HCT116 (cell line): ENCODE measurements around the gene DBN1. TPM values are rescaled to one million over a fixed set of nuclear protein-coding genes. Genes with fewer than 3 reads are reported as not detected.

Experiments used
- ATAC-seq: fragments of 200-7000 bp; cut with Tn5 transposase; 2 replicates; pipeline ENCODE4 v1.9.1; 2020; ENCODE audit warnings: mild to moderate bottlenecking, moderate library complexity
- BruUV-seq: library from RNA; stranded (reverse); fragments of 400-500 nt; replicated peaks from 2 replicates; lab custom pipeline; 2021; lab: Mats Ljungman, UMichigan
- CTCF ChIA-PET: fragments of 300-600 bp; sonication (Branson Sonifier 250); formaldehyde crosslinking; loops from one replicate; lab custom pipeline; 2021; ENCODE audit warnings: antibody characterized with exemption; lab: Charles Lee
- POLR2A ChIA-PET: fragments of 300-600, 350-600 bp; sonication (Branson Sonifier 250); formaldehyde crosslinking; loops from one replicate; lab custom pipeline; 2021; ENCODE audit warnings: antibody characterized with exemption; lab: Charles Lee
- RAD21 ChIA-PET, 2 experiments: fragments of 300-600 bp; sonication (Branson Sonifier 250); formaldehyde crosslinking; loops; one replicate each; lab custom pipeline; 2023; ENCODE audit warnings: low total read pairs in 2 of 2; ENCODE audit not compliant: uncharacterized antibody in 2 of 2, unreplicated experiment in 2 of 2, low non-redundant PET in 1 of 2; lab: Charles Lee
- DNase-seq: peaks from one replicate; pipeline ENCODE4 v3.0.0-alpha.2; 2010; ENCODE audit warnings: low read depth, low spot score
- H2AFZ ChIP-seq: fragments of 200-600 bp; shearing (Covaris generic), sonication (generic); 2 replicates; pipeline ENCODE4 v1.6.1; 2017; ENCODE audit warnings: low read depth, mixed run types, mixed read lengths, antibody characterized with exemption, low read length; ENCODE audit not compliant: poor library complexity, severe bottlenecking
- H3K27ac ChIP-seq: 2 replicates; pipeline ENCODE4 v1.5.1; 2012; ENCODE audit warnings: low read depth, low read length
- H3K27me3 ChIP-seq: fragments of 200-600 bp; sonication (generic); 2 replicates; pipeline ENCODE4 v1.6.1; 2016; ENCODE audit warnings: mixed run types, low read length, mixed read lengths; ENCODE audit not compliant: insufficient read depth
- H3K36me3 ChIP-seq, 2 experiments: fragments of 200-500 bp in 1 of 2; fragments of 200-600 bp in 1 of 2; sonication (Bioruptor generic) in 1 of 2; sonication (generic) in 1 of 2; 2 replicates each; pipeline versions ENCODE4 v1.5.1 to v1.6.1; 2014 to 2016; ENCODE audit warnings: low read length in 2 of 2, inconsistent platforms in 1 of 2, mixed read lengths in 1 of 2, mixed run types in 1 of 2; ENCODE audit not compliant: insufficient read depth in 2 of 2, control insufficient read depth in 1 of 2
- H3K4me1 ChIP-seq, 2 experiments: fragments of 200-600 bp in 1 of 2; sonication (generic) in 1 of 2; 2 replicates each; pipeline versions ENCODE4 v1.5.1 to v1.6.1; 2012 to 2017; ENCODE audit warnings: low read length in 2 of 2, inconsistent platforms in 1 of 2, mild to moderate bottlenecking in 1 of 2, mixed read lengths in 1 of 2, mixed run types in 1 of 2, moderate library complexity in 1 of 2; ENCODE audit not compliant: insufficient read depth in 2 of 2, control insufficient read depth in 1 of 2
- H3K4me2 ChIP-seq: fragments of 200-600 bp; sonication (generic); 2 replicates; pipeline ENCODE4 v1.6.1; 2017; ENCODE audit warnings: mixed run types, low read length, mixed read lengths
- H3K4me3 ChIP-seq, 2 experiments: fragments of 200-600 bp in 1 of 2; sonication (generic) in 1 of 2; replicated peaks in 1 of 2; 2 replicates each; pipeline ENCODE4 v1.5.1; 2011 to 2016; ENCODE audit warnings: low read length in 2 of 2, control low read depth in 1 of 2, low read depth in 1 of 2, mild to moderate bottlenecking in 1 of 2, mixed read lengths in 1 of 2, mixed run types in 1 of 2
- H3K79me2 ChIP-seq: fragments of 200-600 bp; sonication (generic); 2 replicates; pipeline ENCODE4 v1.6.1; 2017; ENCODE audit warnings: mild to moderate bottlenecking, mixed run types, low read length, moderate library complexity, mixed read lengths; ENCODE audit not compliant: insufficient read depth
- H3K9ac ChIP-seq: fragments of 200-600 bp; sonication (generic); 2 replicates; pipeline ENCODE4 v1.6.1; 2016; ENCODE audit warnings: low read length, mixed read lengths
- H3K9me2 ChIP-seq: fragments of 200-600 bp; sonication (generic), shearing (Covaris generic); 2 replicates; pipeline ENCODE4 v1.6.1; 2017; ENCODE audit warnings: mixed run types, mild to moderate bottlenecking, moderate library complexity; ENCODE audit not compliant: insufficient read depth
- H3K9me3 ChIP-seq, 2 experiments: fragments of 200-500 bp in 1 of 2; fragments of 200-600 bp in 1 of 2; sonication (Bioruptor generic) in 1 of 2; sonication (generic) in 1 of 2; 2 replicates each; pipeline ENCODE4 v1.6.1; 2014 to 2017; ENCODE audit warnings: low read length in 2 of 2, mixed read lengths in 2 of 2, inconsistent platforms in 1 of 2, low read depth in 1 of 2, mild to moderate bottlenecking in 1 of 2, mixed run types in 1 of 2, moderate library complexity in 1 of 2; ENCODE audit not compliant: control insufficient read depth in 1 of 2, insufficient read depth in 1 of 2
- H4K20me1 ChIP-seq: fragments of 200-600 bp; sonication (generic), shearing (Covaris generic); 2 replicates; pipeline ENCODE4 v1.6.1; 2017; ENCODE audit warnings: mixed run types, mild to moderate bottlenecking, moderate library complexity; ENCODE audit not compliant: insufficient read depth
- CBX3 ChIP-seq: IDR thresholded peaks from 2 replicates; pipeline ENCODE4 v1.6.1; 2012; ENCODE audit warnings: low read depth
- EGR1 ChIP-seq: IDR thresholded peaks from 2 replicates; pipeline ENCODE4 v1.6.1; 2012; ENCODE audit warnings: low read depth
- ELF1 ChIP-seq: IDR thresholded peaks from 2 replicates; pipeline ENCODE4 v1.6.1; 2012; ENCODE audit warnings: low read depth, borderline replicate concordance
- EZH2 ChIP-seq: fragments of 200-600 bp; sonication (generic); IDR thresholded peaks from 2 replicates; pipeline ENCODE4 v1.6.1; 2017; ENCODE audit warnings: antibody characterized with exemption, mixed run types
- JUND ChIP-seq: IDR thresholded peaks from 2 replicates; pipeline ENCODE4 v1.6.1; 2012
- POLR2A ChIP-seq: IDR thresholded peaks from 2 replicates; pipeline ENCODE4 v1.7.0; 2011; ENCODE audit warnings: borderline replicate concordance; ENCODE audit not compliant: insufficient read depth, insufficient read length; ENCODE audit errors: extremely low read depth
- POLR2AphosphoS5 ChIP-seq: IDR thresholded peaks from 2 replicates; pipeline ENCODE4 v1.6.1; 2011; ENCODE audit warnings: mild to moderate bottlenecking, low read depth, low read length, moderate library complexity
- RAD21 ChIP-seq: IDR thresholded peaks from 2 replicates; pipeline ENCODE4 v1.6.1; 2012; ENCODE audit warnings: low read depth, mild to moderate bottlenecking
- REST ChIP-seq: IDR thresholded peaks from 2 replicates; pipeline ENCODE4 v1.6.1; 2012; ENCODE audit warnings: low read depth
- SIN3A ChIP-seq: IDR thresholded peaks from 2 replicates; pipeline ENCODE4 v1.6.1; 2012; ENCODE audit warnings: low read depth
- SRF ChIP-seq: IDR thresholded peaks from 2 replicates; pipeline ENCODE4 v1.6.1; 2012; ENCODE audit warnings: low read depth
- YY1 ChIP-seq: IDR thresholded peaks from 2 replicates; pipeline ENCODE4 v1.6.1; 2011; ENCODE audit warnings: low read length, low read depth, moderate library complexity, mild to moderate bottlenecking; ENCODE audit not compliant: insufficient replicate concordance; ENCODE audit errors: extremely low read depth
- ZBTB33 ChIP-seq: IDR thresholded peaks from 2 replicates; pipeline ENCODE4 v1.6.1; 2011; ENCODE audit warnings: mild to moderate bottlenecking, low read length, moderate library complexity; ENCODE audit not compliant: insufficient replicate concordance; ENCODE audit errors: extremely low read depth
- ZFX ChIP-seq: fragments of 450-650 bp; IDR thresholded peaks from 2 replicates; pipeline ENCODE4 v1.6.1; 2017
- ZNF274 ChIP-seq: fragments of 200-500 bp; sonication (Bioruptor generic); IDR thresholded peaks from 2 replicates; pipeline ENCODE4 v1.6.1; 2014; ENCODE audit warnings: mild to moderate bottlenecking, low read depth, low read length, inconsistent platforms
- intact Hi-C: fragments of 100-400 bp; cut with micrococcal nuclease; formaldehyde crosslinking; loops from 2 replicates; pipeline ENCODE4 v1.10.0; 2022
- total RNA-seq: library from RNA; stranded (reverse); gene quantifications from one replicate; pipeline ENCODE4 v1.2.1, GENCODE V29; 2021; ENCODE audit not compliant: unreplicated experiment
- TF ChIP-seq, protein P1 (sequence below), 3 experiments: fragments of 200-600 bp in 1 of 3; sonication (generic) in 1 of 3; IDR thresholded peaks in 2 of 3; conservative IDR thresholded peaks in 1 of 3; 2 replicates each; pipeline ENCODE4 v1.5.1; 2012 to 2017; ENCODE audit warnings: low read depth in 2 of 3, low read length in 2 of 3, antibody characterized with exemption in 1 of 3, borderline replicate concordance in 1 of 3, control low read depth in 1 of 3, mild to moderate bottlenecking in 1 of 3, mixed read lengths in 1 of 3, mixed run types in 1 of 3, moderate library complexity in 1 of 3; ENCODE audit not compliant: insufficient read depth in 1 of 3

The DBN1 gene
- total RNA-seq, 1 experiment from 2014 or later, result 144 TPM

DNA sequence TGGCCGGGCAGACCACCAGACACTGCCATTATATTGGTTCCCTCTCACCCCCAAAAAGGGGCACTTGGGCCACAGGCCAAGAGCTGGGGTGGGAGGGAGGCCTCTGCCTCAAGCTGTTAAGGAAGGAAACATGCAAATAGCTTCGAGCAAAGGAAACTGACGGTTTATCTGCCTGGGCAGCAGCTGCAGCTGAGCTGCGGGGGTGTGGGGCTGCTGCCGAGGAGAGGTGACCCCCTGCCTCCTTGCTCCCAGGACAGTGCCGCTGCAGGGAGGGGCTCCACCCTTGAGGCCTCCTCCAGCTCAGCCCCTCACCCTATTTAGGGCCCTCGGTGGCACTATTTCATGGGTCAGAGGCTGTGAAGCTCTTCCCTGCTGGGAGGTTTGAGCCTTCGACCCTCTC lies 35.4 kb upstream of the DBN1 start (continued):
- no peak for TF ChIP-seq REST
- no peak for TF ChIP-seq SRF
- no peak for TF ChIP-seq YY1
- no peak for TF ChIP-seq POLR2A
- TF ChIP-seq EGR1, result no peak
- TF ChIP-seq EZH2, result no peak
- TF ChIP-seq ZFX, result no peak
- no peak for TF ChIP-seq ZBTB33
- no peak for TF ChIP-seq SIN3A

DNA sequence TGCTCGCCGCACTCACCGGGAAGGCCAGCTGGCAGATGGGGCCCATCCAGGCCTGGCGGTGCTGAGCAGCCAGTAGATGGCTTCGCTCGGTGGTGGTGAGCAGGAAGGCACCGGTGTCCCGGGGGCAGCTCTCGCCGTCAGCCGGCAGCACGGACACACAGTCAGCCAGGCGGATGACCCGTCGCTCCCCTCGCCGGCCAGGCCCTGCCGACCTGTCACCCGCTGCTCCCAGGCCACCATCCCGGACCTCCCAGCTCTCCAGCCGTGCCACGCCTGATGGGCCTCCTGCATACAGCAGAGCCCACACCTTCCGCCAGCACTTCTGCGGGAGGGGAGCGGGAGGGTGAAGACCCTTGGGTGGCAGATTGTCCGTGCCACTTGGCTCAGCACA lies 34.8 kb upstream of the DBN1 start:
- no peak for ATAC-seq
- H3K9me3 ChIP-seq, result no peaks in the 10 kb centered on the region
- H3K36me3 ChIP-seq, result peaks cover 14 to 26% of the 10 kb centered on the region in 2 experiments; a peak in 3 of 4 replicates
- ChIA-PET RAD21 (no interaction called here), POLR2A (no interaction called here), CTCF (interaction anchor here (1.0 to 2.1 kb wide), 3 partner anchors 11 to 104 kb away, joined by 3 to 9 read pairs (median 4); partner anchors contain the start of gene PDLIM7)
- no peak overlapping the region for H3K4me2 ChIP-seq
- H3K4me3 ChIP-seq, result no peak overlapping the region
- H2AFZ ChIP-seq, result no peak overlapping the region
- no peaks in the 10 kb centered on the region for H3K4me1 ChIP-seq
- H3K27me3 ChIP-seq, result no peaks in the 10 kb centered on the region
- no TSS peak for BruUV-seq
- intact Hi-C loops, result no loop called here
- DNase-seq, result no peak
- H3K9me2 ChIP-seq, result no peaks in the 10 kb centered on the region
- H4K20me1 ChIP-seq, result no peaks in the 10 kb centered on the region
- no peak overlapping the region; the same call in 1 of the 2 replicates for H3K27ac ChIP-seq
- H3K9ac ChIP-seq, result no peak overlapping the region
- no peaks in the 10 kb centered on the region for H3K79me2 ChIP-seq
- no peak for TF ChIP-seq SRF
- no peak for TF ChIP-seq CBX3
- TF ChIP-seq EZH2, result no peak
- TF ChIP-seq ZNF274, result no peak
- TF ChIP-seq POLR2AphosphoS5, result no peak
- no peak for TF ChIP-seq SIN3A
- TF ChIP-seq JUND, result no peak
- no peak for TF ChIP-seq ZBTB33
- no peak for TF ChIP-seq ZFX
- TF ChIP-seq, protein P1, sequence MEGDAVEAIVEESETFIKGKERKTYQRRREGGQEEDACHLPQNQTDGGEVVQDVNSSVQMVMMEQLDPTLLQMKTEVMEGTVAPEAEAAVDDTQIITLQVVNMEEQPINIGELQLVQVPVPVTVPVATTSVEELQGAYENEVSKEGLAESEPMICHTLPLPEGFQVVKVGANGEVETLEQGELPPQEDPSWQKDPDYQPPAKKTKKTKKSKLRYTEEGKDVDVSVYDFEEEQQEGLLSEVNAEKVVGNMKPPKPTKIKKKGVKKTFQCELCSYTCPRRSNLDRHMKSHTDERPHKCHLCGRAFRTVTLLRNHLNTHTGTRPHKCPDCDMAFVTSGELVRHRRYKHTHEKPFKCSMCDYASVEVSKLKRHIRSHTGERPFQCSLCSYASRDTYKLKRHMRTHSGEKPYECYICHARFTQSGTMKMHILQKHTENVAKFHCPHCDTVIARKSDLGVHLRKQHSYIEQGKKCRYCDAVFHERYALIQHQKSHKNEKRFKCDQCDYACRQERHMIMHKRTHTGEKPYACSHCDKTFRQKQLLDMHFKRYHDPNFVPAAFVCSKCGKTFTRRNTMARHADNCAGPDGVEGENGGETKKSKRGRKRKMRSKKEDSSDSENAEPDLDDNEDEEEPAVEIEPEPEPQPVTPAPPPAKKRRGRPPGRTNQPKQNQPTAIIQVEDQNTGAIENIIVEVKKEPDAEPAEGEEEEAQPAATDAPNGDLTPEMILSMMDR (IDR thresholded peaks at IDR 0.05 in 2 of 3, conservative IDR thresholded peaks at IDR 0.05 in 1 of 3; ENCODE audit: borderline replicate concordance in 1 of 3, insufficient read depth in 1 of 3, low read depth in 2 of 3, low read length in 2 of 3), result no peak
- TF ChIP-seq ELF1, result no peak
- TF ChIP-seq RAD21, result no peak
